Stimulated activated CD8-positive, alpha-beta memory T cell treated with anti-CD3 and anti-CD28 coated beads, Interleukin-4, amount 100 ng/mL, for 4 hours (primary cell): ENCODE data around the gene MAP7D1.
"Not testable (repeated sequence)": the region's sequence is repeated elsewhere in the genome, so short reads cannot be mapped to it uniquely, and the experiment has no call there.

Experiments
- DNase-seq, 2 donors: peaks; one replicate each; pipeline ENCODE4 v3.0.0-alpha.2; 2020; ENCODE audit warnings: low read depth in 2 of 2, low spot score in 1 of 2

Gene MAP7D1

DNA sequence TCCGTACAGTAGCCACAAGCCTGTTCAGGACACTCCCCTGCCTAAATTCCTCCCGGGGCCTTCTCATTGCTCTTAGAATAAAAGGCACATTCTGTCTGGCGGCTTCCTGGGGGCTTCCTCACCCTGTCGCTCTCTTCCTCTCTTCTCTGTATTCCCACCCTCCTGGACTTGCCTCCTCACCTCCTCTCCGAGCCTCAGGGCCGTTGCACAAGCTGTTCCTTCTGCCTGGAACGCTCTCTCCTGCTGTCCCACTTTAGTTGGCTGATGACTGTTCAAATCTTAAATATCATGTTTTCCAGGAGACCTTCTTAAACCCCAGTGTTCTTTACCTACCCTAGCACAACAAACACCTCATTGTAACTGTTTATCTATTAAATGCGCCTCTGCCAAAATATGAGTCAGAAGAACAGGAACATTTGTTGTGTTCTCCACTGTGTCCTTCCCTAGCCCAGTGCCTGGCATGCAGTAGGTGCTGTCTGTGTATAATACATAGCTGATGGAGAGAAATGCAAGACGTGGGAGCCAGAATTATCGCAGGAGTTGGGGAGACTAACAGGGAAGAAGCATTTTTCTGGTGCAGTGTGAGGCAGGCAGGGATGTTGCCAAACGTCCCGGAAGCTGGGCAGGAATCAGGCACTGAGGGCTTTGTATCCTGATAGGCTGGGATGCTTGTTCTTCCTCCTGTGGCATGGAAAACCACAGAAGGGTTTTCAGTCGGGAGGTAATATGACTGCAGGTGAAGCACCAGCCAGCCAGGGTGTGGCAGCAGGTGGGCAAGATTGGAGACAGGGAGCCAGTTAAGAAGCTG lies 44.2 kb downstream of the MAP7D1 start:
- DNase-seq: no peak

DNA sequence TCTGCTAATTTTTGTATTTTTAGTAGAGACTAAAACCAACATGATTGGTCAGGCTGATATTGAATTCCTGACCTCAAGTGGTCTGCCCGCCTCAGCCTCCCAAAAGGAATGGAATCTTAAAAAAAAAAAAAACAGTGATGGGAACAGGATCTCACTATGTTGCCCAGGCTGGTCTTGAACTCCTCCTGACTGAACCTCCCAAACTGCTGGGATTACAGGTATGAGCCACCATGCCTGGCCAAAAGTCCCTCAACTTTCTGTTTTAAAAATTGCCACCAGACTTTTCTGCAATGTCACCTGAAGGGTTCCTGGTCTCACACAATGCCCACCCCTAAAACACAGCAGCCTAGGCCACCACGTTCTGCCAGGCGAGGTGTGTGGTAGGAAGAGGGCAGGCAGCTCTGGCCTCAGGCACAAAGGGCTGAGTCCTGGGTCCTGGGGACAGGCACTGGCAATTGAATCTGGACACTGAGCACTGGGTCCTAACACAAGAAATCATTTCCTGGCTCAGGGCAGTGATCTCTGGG lies 47.1 kb downstream of the MAP7D1 start:
- DNase-seq: no peak

DNA sequence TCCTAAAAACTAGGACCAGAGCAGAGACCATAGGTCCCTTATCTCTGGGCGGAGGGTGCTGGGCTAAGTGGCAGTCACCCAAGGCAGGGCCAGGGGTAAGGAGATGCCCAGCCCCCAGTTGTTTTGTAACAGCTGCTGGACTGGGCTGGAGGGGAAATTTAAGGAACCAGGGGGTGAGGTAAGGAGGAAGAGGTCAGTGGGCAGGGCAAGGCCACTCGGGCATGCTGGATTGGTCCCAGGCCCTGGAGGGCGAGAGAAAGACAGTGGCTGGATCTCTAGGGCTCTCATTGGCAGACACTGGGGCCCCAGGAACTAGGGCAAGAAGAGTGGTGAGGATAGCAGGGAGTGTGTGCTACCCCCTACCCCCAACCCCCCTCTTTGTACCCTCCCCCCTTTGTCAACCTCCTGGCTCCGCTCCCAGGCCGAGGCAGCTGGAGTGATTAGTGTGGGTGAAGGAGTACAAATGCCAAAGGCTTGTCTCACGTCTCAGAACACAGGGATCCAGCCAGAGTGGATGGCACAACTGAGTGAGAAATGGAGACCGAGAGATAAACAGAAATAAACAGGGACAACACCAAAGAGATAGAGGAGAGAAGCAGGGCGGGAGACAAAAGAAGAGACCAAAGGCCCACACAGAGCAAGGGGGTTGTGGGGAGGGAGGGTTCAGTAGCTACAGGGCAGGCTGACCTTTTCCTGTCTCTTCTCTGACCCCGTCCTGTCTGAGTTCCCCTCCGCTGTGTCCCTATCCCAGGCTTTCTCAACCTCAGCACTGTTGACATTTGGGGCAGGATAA lies 47.8 kb downstream of the MAP7D1 start:
- no peak for DNase-seq

DNA sequence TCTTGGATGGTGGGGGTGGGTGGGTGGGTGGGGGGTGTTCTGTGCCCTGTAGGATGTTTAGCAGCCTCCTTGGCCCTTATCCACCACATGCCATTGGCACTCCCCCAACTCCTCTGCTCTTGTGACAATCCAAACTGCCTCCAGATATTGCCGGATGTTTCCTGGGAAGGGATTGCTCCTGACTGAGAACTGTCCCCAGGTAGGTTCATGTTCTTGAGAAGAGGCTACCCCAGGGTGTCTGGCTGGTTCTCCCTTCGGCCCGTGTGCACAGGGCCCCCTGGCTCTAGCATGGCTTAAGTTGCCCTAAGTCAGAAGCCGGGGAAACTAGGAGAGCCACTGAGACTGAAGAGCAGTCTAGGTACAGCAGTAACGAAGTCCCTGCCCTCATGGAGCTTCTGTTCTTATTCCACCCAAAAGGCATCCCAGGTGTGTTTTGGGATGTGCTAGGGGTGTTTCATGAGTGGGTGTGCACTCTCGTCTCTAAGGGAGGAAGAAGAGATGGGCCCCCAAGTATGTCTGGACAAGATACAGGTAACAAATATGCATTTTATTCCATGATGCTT lies 48.5 kb downstream of the MAP7D1 start:
- DNase-seq: no peak

DNA sequence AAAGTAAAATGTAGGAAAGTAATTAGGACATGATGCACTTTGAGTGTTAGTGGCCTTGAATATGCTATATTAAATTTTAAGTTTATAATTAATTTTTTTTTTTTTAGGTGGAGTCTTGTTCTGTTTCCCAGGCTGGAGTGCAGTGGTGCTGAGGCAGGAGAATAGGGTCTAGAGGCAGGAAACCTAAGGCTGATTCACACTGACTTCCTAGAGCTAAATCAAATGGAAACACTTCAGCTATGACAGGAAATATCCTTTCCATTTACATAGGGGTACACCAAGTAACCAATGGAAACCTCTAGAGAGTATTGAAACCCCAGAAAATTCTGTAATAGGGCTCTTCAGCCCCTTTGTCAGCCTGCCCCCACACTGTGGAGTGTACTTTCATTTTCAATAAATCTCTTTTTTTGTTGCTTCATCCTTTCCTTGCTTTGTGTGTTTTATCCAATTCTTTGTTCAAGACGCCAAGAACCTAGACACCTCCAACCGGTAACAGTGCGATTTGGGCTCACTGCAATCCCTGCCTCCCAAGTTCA lies 50.4 kb downstream of the MAP7D1 start:
- no peak for DNase-seq

DNA sequence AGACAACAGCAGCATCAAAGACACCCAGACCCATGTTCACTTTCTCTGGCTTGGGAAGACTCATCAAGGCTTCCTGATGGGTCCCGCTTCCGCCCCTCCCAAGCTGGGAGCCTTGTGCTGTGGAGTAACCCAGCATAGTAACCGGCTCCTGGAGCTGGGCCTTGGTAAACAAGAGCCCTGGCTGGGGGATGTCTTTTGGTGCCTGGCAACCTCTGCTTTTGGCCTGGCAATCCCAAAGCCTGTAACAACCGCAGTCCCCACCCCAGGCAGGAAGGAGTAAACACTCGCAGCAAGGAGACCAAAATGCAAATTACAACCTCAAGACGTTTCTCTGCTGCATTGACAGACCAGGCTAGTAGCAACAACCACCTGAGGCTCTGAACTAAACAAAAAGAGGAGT lies 51.4 kb downstream of the MAP7D1 start:
- no peak for DNase-seq

DNA sequence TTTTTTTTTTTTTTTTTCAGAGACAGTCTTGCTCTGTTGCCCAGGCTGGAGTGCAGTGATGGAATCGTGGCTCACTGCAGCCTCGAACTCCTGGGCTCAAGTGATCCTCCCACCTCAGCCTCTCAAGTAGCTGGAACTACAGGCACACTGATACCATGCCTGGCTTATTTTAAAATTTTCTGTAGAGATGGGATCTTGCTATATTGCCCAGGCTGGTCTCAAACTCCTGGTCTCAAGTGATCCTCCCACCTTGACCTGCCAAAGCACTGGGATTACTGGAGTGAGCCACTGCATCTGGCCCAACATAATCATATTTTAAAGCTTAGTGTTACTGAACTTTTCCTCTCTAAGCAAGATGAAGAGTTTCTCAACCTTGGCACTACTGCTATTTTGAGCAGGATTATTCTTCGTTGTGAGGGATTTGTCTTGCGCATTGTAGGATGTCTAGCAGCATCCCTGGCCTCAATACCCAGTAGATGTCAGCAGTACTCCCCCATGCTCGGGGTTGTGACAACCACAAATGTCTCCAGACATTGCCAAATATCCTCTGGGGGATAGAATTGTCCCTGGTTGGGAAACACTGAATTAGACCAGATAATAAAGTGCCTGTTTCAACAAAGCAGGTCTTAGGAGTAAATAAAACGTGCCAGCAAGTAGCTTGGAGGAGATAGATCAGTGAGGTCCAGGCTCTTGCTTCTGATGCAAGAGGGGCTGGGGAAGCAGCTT lies 53.2 kb downstream of the MAP7D1 start:
- DNase-seq: no peak

DNA sequence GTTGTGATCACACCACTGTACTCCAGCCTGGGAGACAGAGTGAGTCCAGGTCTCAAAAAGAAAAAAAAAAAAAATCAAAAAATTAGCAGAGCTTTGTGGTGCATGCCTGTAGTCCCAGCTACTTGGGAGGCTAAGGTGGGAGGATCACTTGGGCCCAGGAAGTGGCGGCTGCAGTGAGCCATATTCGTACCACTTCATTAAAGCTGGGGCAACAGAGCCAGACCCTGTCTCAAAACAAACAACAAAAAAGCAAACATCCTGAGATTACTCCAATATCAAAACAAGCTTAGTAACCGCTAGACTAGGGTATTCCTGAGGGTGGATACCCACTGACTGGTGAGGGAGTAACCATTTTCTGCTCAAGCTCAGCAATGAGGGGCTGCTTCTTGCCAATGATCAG lies 55.3 kb downstream of the MAP7D1 start:
- no peak for DNase-seq

DNA sequence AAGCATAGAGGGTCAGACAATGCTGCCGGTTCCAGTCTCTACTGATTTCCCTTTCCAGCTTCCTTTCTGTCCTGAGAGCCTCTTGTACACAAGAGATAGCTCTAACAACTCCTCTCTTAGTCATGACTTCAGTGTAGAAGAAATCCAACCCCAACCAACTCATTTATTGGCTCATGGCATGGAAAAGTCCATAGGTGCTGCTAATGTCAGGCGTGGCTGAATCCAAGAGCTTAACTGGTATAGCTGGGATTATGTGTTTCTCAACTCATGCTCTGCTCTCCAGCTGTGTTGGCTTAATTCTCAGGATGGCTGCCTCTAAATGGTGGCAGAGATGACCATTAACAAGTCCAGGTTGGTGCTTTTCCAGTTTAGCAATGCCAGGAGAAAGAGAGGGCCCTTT lies 55.9 kb downstream of the MAP7D1 start:
- DNase-seq: no peak

DNA sequence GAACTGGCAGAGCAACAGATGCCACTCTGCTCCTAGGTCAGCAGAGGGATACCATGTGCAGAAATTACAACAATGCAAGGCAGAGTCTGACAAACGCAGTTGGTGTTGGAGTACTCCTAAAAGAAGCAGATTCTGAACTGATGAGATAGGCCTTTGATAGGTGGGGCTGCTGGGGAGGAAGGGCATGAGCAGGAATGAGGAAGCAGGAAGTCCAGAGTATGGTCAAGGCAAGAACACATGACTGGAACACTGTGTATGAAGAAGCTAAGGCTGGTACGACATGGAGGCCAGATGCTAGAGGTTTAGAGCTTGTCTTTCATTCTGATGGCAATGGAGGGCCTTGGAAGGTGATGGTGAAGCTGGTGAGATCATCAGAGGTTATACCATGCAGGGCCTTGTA lies 56.8 kb downstream of the MAP7D1 start:
- no peak for DNase-seq

DNA sequence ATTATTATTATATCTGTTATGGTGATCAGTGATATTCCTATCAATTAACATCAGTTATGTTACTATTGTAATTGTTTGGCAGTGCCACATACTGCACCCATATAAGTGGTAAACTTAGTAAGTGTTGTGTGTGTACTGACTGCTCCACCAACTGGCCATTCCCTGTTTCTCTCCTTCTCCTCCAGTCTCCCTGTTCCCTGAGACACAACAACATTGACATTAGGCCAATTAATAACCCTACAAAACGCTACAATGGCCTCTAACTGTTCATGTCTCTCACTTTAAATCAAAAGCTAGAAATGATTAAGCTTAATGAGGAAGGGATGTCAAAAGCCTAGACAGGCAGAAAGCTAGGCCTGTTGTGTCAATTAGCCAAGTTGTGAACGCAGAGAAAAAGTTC lies 61.7 kb downstream of the MAP7D1 start:
- no peak for DNase-seq

DNA sequence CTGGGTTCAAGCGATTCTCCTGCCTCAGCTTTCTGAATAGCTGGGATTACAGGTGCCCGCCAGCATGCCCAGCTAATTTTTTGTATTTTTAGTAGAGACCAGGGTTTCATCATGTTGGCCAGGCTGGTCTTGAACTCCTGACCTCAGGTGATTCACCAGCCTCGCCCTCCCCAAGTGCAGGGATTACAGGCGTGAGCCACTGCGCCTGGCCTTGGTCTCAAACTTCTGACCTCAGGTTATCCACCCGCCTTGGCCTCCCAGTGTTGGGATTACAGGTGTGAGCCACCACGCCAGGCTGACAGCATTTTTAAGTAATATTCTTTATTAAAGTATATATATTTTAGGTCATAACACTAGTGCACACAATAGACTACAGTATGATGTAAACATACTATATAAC lies 65.9 kb downstream of the MAP7D1 start:
- not testable (repeated sequence) for DNase-seq

DNA sequence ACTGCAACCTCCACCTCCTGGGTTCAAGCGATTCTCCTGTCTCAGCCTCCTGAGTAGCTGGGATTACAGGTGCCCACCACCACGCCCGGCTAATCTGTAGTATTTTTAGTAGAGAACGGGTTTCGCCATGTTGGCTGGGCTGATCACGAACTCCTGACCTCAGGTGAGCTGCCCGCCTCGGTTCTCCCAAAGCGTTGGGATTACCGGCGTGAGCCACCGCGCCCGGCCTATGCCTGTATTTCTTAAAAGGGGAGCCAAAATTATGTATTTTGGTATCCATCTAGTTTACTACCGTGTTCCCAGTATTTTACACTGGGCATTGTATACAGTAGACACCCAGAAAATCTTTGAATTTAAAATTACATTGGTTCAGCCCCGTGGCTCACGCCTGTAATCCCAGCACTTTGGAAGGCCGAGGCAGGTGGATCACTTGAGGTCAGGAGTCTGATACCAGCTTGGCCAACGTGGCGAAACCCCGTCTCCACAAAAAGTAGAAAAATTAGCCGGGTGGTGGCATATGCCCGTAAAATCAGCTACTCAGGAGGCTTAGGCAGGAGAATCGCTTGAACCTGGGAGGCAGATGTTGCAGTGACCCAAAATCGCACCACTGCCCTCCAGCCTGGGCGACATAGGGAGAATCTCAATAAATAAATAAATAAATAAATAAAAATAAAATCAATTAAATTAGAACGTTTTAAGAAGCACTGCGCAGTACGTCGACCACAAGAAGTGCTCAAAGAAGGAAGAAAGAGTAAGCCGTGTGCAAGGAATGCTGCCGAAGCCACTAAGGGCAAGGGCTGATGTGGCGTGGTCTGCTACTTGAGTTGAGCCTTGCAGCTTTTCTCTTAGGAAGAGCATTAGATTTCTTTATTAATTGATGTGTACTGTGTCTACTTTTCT lies 66.8 kb downstream of the MAP7D1 start:
- no peak for DNase-seq

DNA sequence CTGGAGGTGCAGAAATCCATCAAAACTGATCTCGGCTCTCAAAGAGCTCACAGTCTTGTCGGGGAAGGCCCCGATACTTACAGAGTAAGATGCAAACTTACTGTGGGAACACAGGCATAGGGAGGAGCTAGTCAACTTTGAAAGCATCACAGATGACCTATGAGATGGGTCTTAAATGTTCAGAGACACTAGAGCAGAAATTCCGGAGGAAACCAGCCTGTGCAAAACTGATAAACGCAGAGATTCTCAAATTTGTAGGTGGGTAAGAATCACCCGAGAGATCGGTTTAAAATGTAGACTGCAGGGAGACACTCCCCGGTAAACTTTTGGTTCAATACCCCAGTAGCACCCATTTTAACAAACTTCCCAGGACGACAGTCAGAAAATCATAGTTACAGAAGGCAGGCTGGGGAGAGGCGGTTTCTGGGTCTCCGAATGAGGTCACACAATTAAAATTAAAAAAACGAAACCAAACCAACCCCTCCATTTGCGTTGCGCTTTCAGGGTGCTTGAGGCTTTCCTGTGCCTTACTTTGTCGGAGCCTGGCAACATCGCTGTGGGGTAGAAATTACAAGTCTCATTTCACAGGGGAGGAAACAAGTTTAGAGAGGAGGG lies 67.5 kb downstream of the MAP7D1 start:
- no peak for DNase-seq

DNA sequence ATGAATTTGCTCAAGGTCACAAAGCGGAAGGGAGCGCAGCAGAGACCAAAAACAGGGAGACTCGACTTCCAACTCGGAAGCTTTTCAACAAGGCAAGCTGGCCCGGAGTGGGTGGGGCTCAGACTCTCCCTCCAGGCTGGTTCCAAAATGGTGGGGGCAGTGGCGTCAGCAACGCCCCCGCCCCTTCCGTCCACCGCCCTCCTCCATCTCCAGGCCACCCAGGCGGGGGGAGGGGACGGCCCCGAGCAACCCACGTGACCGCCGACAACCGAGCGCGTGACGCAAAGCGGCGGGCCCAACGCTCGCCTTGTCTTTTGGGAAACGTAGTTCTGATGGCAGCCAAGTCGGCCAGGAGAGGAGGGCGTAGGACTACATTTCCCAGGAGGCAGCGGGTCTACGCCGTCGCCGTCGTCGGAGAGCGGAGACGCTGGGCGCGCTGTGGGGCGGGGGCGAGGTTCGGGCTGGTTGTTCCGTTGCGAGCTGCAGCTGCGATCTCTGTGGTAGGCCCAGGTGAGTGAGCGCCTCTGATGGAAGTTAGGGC lies 68.1 kb downstream of the MAP7D1 start, which contains the start of gene THRAP3:
Gene THRAP3, plus strand, starts transcription at position 448 of the 541 bp plus-strand sequence. CDS start 58,121 bp downstream, outside the sequence.
- DNase-seq: peak; percentile 97 to 100

DNA sequence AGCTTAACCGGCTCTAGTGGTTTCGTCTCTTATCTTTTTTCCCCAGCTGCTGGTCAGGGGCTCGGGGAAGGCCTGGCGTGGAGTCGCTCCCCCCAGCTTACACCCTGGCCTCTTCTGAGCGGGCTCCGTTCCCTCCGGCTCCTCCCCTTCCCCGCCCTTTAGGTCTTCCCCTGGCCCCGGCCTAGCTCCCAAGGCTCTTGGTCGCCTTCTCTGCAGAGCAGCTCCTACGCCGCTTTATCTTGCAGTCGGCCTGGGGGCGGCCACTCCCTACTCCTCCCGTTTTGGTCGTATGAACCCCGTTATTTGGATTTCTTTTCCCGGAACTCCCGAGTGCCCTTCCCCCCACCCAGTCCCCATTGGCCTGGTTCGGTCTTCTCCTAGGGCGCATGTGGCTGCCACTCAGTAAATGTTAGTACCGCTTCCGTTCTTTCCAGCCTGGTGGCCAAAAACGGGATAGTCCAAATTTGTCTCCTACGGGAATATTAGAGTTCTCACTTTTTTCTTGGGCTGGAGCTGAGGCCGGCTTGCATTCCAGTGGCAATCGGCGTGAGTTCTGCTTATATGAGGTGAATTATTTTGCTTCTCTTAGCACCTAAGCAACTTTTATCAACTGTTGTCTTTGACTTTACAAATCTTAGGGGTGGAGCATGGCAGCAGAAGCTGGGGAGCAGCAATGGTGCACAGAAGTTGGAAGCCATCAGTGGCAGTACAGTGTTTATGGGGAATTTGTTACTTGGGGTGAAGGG lies 68.8 kb downstream of the MAP7D1 start:
- peak in 1 of 2 donors; percentile 55 for DNase-seq

DNA sequence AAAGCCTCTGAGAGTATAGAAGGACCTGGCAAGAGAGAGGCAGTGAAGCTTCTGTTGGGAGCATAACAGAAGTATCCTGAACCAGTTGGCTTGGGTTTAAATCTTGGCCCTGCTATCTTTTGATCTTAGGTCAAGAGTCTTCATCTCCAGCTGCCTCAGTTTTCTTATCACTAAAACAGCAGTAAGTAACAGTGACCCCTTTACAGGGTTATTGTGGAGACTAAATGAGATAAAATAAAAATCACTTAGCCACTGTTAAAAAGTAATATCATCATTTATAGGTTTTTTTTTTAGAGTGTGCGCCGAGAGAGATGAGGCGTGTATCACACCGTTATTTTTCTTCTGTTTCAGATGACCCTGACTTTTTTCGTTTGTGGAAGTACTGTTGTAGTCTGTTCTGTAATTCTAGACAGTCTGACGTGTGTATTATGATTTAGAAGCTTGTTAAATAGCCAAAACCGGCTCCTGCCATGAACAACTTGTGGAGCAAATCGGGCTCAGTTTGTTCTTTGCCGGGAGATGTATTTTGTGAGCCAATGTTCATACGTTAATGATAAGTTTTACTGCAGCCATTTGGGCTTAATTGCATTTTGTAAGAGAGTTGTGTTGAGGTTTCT lies 69.4 kb downstream of the MAP7D1 start:
- no peak for DNase-seq

DNA sequence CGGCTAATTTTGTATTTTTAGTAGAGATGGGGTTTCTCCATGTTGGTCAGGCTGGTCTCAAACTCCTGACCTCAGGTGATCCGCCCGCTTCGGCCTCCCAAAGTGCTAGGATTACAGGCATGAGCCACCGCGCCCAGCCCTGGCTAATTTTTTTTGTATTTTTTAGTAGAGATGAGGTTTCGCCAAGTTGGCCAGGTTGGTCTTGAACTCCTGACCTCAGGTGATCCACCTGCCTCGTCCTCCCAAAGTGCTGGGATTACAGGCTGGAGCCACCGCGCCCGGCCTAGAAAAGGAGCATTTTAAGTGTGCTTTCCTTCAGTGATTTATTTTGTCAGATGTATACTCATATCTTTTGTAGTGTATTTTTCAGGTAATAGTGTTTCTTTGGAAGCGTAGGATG lies 74.3 kb downstream of the MAP7D1 start:
- DNase-seq: not testable (repeated sequence)
